HCT116 (cell line): Measurements from ENCODE around the gene ZNG1F. TPM values are rescaled to one million over a fixed set of nuclear protein-coding genes. Genes with fewer than 3 reads are reported as not detected.
"Not testable (repeated sequence)": the region's sequence is repeated elsewhere in the genome, so short reads cannot be mapped to it uniquely, and the experiment has no call there.

Experiments
- ATAC-seq: fragments of 200-7000 bp; cut with Tn5 transposase; 2 replicates; pipeline ENCODE4 v1.9.1; 2020; ENCODE audit warnings: mild to moderate bottlenecking, moderate library complexity
- BruUV-seq: library from RNA; stranded (reverse); fragments of 400-500 nt; replicated peaks from 2 replicates; lab custom pipeline; 2021; lab: Mats Ljungman, UMichigan
- CTCF ChIA-PET: fragments of 300-600 bp; sonication (Branson Sonifier 250); formaldehyde crosslinking; loops from one replicate; lab custom pipeline; 2021; ENCODE audit warnings: antibody characterized with exemption; lab: Charles Lee
- POLR2A ChIA-PET: fragments of 300-600, 350-600 bp; sonication (Branson Sonifier 250); formaldehyde crosslinking; loops from one replicate; lab custom pipeline; 2021; ENCODE audit warnings: antibody characterized with exemption; lab: Charles Lee
- RAD21 ChIA-PET, 2 experiments: fragments of 300-600 bp; sonication (Branson Sonifier 250); formaldehyde crosslinking; loops; one replicate each; lab custom pipeline; 2023; ENCODE audit warnings: low total read pairs in 2 of 2; ENCODE audit not compliant: uncharacterized antibody in 2 of 2, unreplicated experiment in 2 of 2, low non-redundant PET in 1 of 2; lab: Charles Lee
- DNase-seq: peaks from one replicate; pipeline ENCODE4 v3.0.0-alpha.2; 2010; ENCODE audit warnings: low read depth, low spot score
- H2AFZ ChIP-seq: fragments of 200-600 bp; shearing (Covaris generic), sonication (generic); 2 replicates; pipeline ENCODE4 v1.6.1; 2017; ENCODE audit warnings: low read depth, mixed run types, mixed read lengths, antibody characterized with exemption, low read length; ENCODE audit not compliant: poor library complexity, severe bottlenecking
- H3K27ac ChIP-seq: 2 replicates; pipeline ENCODE4 v1.5.1; 2012; ENCODE audit warnings: low read depth, low read length
- H3K27me3 ChIP-seq: fragments of 200-600 bp; sonication (generic); 2 replicates; pipeline ENCODE4 v1.6.1; 2016; ENCODE audit warnings: mixed run types, low read length, mixed read lengths; ENCODE audit not compliant: insufficient read depth
- H3K36me3 ChIP-seq, 2 experiments: fragments of 200-500 bp in 1 of 2; fragments of 200-600 bp in 1 of 2; sonication (Bioruptor generic) in 1 of 2; sonication (generic) in 1 of 2; 2 replicates each; pipeline versions ENCODE4 v1.5.1 to v1.6.1; 2014 to 2016; ENCODE audit warnings: low read length in 2 of 2, inconsistent platforms in 1 of 2, mixed read lengths in 1 of 2, mixed run types in 1 of 2; ENCODE audit not compliant: insufficient read depth in 2 of 2, control insufficient read depth in 1 of 2
- H3K4me1 ChIP-seq, 2 experiments: fragments of 200-600 bp in 1 of 2; sonication (generic) in 1 of 2; 2 replicates each; pipeline versions ENCODE4 v1.5.1 to v1.6.1; 2012 to 2017; ENCODE audit warnings: low read length in 2 of 2, inconsistent platforms in 1 of 2, mild to moderate bottlenecking in 1 of 2, mixed read lengths in 1 of 2, mixed run types in 1 of 2, moderate library complexity in 1 of 2; ENCODE audit not compliant: insufficient read depth in 2 of 2, control insufficient read depth in 1 of 2
- H3K4me2 ChIP-seq: fragments of 200-600 bp; sonication (generic); 2 replicates; pipeline ENCODE4 v1.6.1; 2017; ENCODE audit warnings: mixed run types, low read length, mixed read lengths
- H3K4me3 ChIP-seq, 2 experiments: fragments of 200-600 bp in 1 of 2; sonication (generic) in 1 of 2; replicated peaks in 1 of 2; 2 replicates each; pipeline ENCODE4 v1.5.1; 2011 to 2016; ENCODE audit warnings: low read length in 2 of 2, control low read depth in 1 of 2, low read depth in 1 of 2, mild to moderate bottlenecking in 1 of 2, mixed read lengths in 1 of 2, mixed run types in 1 of 2
- H3K79me2 ChIP-seq: fragments of 200-600 bp; sonication (generic); 2 replicates; pipeline ENCODE4 v1.6.1; 2017; ENCODE audit warnings: mild to moderate bottlenecking, mixed run types, low read length, moderate library complexity, mixed read lengths; ENCODE audit not compliant: insufficient read depth
- H3K9ac ChIP-seq: fragments of 200-600 bp; sonication (generic); 2 replicates; pipeline ENCODE4 v1.6.1; 2016; ENCODE audit warnings: low read length, mixed read lengths
- H3K9me2 ChIP-seq: fragments of 200-600 bp; sonication (generic), shearing (Covaris generic); 2 replicates; pipeline ENCODE4 v1.6.1; 2017; ENCODE audit warnings: mixed run types, mild to moderate bottlenecking, moderate library complexity; ENCODE audit not compliant: insufficient read depth
- H3K9me3 ChIP-seq, 2 experiments: fragments of 200-500 bp in 1 of 2; fragments of 200-600 bp in 1 of 2; sonication (Bioruptor generic) in 1 of 2; sonication (generic) in 1 of 2; 2 replicates each; pipeline ENCODE4 v1.6.1; 2014 to 2017; ENCODE audit warnings: low read length in 2 of 2, mixed read lengths in 2 of 2, inconsistent platforms in 1 of 2, low read depth in 1 of 2, mild to moderate bottlenecking in 1 of 2, mixed run types in 1 of 2, moderate library complexity in 1 of 2; ENCODE audit not compliant: control insufficient read depth in 1 of 2, insufficient read depth in 1 of 2
- H4K20me1 ChIP-seq: fragments of 200-600 bp; sonication (generic), shearing (Covaris generic); 2 replicates; pipeline ENCODE4 v1.6.1; 2017; ENCODE audit warnings: mixed run types, mild to moderate bottlenecking, moderate library complexity; ENCODE audit not compliant: insufficient read depth
- intact Hi-C: fragments of 100-400 bp; cut with micrococcal nuclease; formaldehyde crosslinking; loops from 2 replicates; pipeline ENCODE4 v1.10.0; 2022
- total RNA-seq: library from RNA; stranded (reverse); gene quantifications from one replicate; pipeline ENCODE4 v1.2.1, GENCODE V29; 2021; ENCODE audit not compliant: unreplicated experiment

ZNG1F gene
- total RNA-seq, 1 experiment from 2014 or later: 17.1 TPM

DNA sequence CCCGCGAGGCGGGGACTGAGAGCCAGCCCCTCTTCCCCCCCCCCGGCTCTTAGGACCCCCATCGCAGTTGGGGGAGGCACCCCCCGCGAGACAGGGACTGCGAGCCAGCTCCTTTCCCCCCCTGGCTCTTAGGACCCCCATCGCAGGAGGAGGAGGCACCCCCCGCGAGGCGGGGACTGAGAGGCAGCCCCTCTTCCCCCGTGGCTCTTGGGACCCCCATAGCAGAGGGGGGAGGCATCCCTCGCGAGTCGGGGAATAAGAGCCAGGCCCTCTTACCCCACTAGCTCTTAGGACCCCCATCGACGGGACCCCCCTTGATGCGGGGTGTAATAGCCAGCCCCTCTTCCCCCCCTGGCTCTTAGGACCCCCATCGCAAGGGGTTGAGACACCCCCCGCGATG, 80.3 kb downstream of the ZNG1F start:
- H3K79me2 ChIP-seq, H3K4me2 ChIP-seq, H4K20me1 ChIP-seq, H3K4me3 ChIP-seq, H3K27ac ChIP-seq, H3K9me3 ChIP-seq, BruUV-seq, H2AFZ ChIP-seq, H3K4me1 ChIP-seq, RAD21 ChIA-PET, CTCF ChIA-PET, H3K9ac ChIP-seq, ATAC-seq, H3K9me2 ChIP-seq, H3K36me3 ChIP-seq, POLR2A ChIA-PET, intact Hi-C loops, DNase-seq, H3K27me3 ChIP-seq: not testable (repeated sequence)

DNA sequence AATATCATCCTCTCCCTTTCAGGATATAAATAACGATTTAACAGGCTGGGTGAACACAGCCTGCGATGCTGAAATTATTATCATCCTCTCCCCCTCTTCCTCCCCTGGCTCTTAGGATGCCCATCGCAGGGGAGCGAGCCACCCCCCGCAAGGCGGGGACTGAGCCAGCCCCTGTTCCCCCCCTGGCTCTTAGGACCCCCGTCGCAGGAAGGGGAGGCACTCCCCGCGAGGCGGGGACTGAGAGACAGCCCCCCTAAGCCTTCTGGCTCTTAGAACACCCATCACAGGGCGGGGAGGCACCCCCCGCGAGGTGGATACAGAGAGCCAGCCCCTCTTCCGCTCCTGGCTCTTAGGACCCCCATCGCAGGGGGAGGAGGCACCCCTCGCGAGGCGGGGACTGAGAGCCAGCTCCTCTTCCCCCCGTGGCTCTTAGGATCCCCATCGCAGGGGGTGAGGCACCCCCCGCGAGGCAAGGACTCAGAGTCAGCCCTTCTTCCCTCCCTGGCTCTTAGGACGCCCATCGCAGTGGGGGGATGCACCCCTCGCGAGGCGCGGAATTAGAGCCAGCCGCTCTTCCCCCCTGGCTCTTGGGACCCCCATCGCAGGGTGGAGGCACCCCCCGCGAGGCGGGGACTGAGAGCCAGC, 82.5 kb downstream of the ZNG1F start:
- POLR2A ChIA-PET, H3K9me3 ChIP-seq, BruUV-seq, H3K9ac ChIP-seq, H4K20me1 ChIP-seq, H3K36me3 ChIP-seq, H3K4me1 ChIP-seq, H3K9me2 ChIP-seq, H3K4me2 ChIP-seq, ATAC-seq, H2AFZ ChIP-seq, H3K79me2 ChIP-seq, CTCF ChIA-PET, H3K27me3 ChIP-seq, intact Hi-C loops, DNase-seq, H3K4me3 ChIP-seq, H3K27ac ChIP-seq, RAD21 ChIA-PET: not testable (repeated sequence)

DNA sequence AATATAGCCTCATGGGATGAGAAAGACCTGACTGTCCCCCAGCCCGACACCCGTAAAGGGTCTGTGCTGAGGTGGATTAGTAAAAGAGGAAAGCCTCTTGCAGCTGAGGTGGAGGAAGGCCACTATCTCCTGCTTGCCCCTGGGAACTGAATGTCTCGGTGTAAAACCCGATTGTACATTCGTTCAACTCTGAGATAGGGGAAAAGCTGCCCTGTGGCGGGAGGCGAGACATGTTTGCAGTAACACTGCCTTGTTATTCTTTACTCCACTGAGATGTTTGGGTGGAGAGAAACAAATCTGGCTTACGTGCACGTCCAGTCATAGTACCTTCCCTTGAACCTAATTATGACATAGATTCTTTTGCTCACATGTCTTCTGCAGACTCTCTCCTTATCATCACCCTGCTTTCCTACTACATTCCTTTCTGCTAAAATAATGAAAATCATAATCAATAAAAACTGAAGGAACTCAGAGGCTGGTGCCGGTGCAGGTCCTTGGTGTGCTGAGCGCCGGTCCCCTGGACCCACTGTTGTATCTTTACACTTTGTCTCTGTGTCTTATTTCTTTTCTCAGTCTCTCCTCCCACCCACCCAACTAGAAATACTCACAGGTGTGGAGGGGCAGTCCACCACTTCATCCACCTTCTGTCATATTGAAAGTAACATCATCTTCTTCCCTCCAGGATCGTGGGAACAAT, 83.4 kb downstream of the ZNG1F start:
- H3K36me3 ChIP-seq, POLR2A ChIA-PET, ATAC-seq, H4K20me1 ChIP-seq, intact Hi-C loops, H2AFZ ChIP-seq, RAD21 ChIA-PET, CTCF ChIA-PET, H3K9me2 ChIP-seq, H3K27me3 ChIP-seq, BruUV-seq, H3K9ac ChIP-seq, DNase-seq, H3K4me1 ChIP-seq, H3K79me2 ChIP-seq, H3K4me2 ChIP-seq, H3K27ac ChIP-seq, H3K4me3 ChIP-seq, H3K9me3 ChIP-seq: not testable (repeated sequence)

DNA sequence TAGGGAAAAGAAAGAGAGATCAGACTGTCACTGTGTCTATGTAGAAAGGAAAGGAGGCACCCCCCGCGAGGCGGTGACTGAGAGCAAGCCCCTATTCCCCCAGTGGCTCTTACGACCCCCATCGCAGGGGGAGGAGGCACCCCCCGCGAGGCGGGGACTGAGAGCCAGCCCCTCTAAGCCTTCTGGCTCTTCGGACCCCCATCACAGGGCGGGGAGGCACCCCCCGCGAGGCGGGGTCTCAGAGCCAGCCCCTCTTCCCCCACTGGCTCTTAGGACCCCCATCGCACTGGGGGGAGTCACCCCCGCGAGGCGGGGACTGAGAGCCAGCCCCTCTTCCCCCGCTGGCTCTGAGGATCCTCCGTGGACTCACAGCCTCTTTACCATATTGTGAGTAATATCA, 84.6 kb downstream of the ZNG1F start:
- DNase-seq, H3K27me3 ChIP-seq, CTCF ChIA-PET, H2AFZ ChIP-seq, H3K36me3 ChIP-seq, RAD21 ChIA-PET, H3K79me2 ChIP-seq, H3K9me3 ChIP-seq, H3K9ac ChIP-seq, BruUV-seq, H3K27ac ChIP-seq, H3K9me2 ChIP-seq, H4K20me1 ChIP-seq, H3K4me1 ChIP-seq, H3K4me2 ChIP-seq, intact Hi-C loops, H3K4me3 ChIP-seq, ATAC-seq, POLR2A ChIA-PET: not testable (repeated sequence)
